TTC549 (cell line): ENCODE results near the gene BPTF.
A peak's percentile ranks its signal among the peaks of the same experiment; 100 is the strongest.
"Not testable (repeated sequence)": the region's sequence is repeated elsewhere in the genome, so short reads cannot be mapped to it uniquely, and the experiment has no call there.

ENCODE experiments used
- FAIRE-seq: peaks from 2 replicates; lab custom pipeline; 2012; peaks lifted over from hg19 to GRCh38; lab: Jason Lieb, UNC

Gene BPTF

GRCh38 chr17:67884741-67885140 lies 59.4 kb downstream of the BPTF start:
- FAIRE-seq: no peak

GRCh38 chr17:67891481-67892119 lies 66.3 kb downstream of the BPTF start:
- no peak for FAIRE-seq

GRCh38 chr17:67902511-67903231 lies 77.4 kb downstream of the BPTF start:
- FAIRE-seq: no peak

GRCh38 chr17:67905298-67905697 lies 80.0 kb downstream of the BPTF start:
- not testable (repeated sequence) for FAIRE-seq

GRCh38 chr17:67910117-67910803 lies 85.0 kb downstream of the BPTF start:
- not testable (repeated sequence) for FAIRE-seq

GRCh38 chr17:67911059-67911782 lies 85.9 kb downstream of the BPTF start:
- FAIRE-seq: no peak

- FAIRE-seq: no peak
Observed at GRCh38 chr17:67912088-67912487, 86.8 kb downstream of the BPTF start.

- no peak for FAIRE-seq
Observed at GRCh38 chr17:67912656-67913055, 87.4 kb downstream of the BPTF start.

- FAIRE-seq: no peak
Observed at GRCh38 chr17:67920212-67920611, 94.9 kb downstream of the BPTF start.

- FAIRE-seq: no peak
Observed at GRCh38 chr17:67922503-67922902, 97.2 kb downstream of the BPTF start.

GRCh38 chr17:67928842-67929241 lies 103.5 kb downstream of the BPTF start:
- FAIRE-seq: not testable (repeated sequence)

- no peak for FAIRE-seq
Observed at GRCh38 chr17:67931227-67931626, 105.9 kb downstream of the BPTF start.

- no peak for FAIRE-seq
Observed at GRCh38 chr17:67942810-67943209, 117.5 kb downstream of the BPTF start.

GRCh38 chr17:67944035-67944434 lies 118.7 kb downstream of the BPTF start:
- no peak for FAIRE-seq

- no peak for FAIRE-seq
Observed at GRCh38 chr17:67946513-67946912, 121.2 kb downstream of the BPTF start.

- FAIRE-seq: no peak
Observed at GRCh38 chr17:67947325-67947813, 122.1 kb downstream of the BPTF start.

GRCh38 chr17:67950945-67951344 lies 125.6 kb downstream of the BPTF start:
- FAIRE-seq: no peak

- no peak for FAIRE-seq
Observed at GRCh38 chr17:67959510-67959909, 134.2 kb downstream of the BPTF start.

GRCh38 chr17:67960276-67960675 lies 135.0 kb downstream of the BPTF start:
- FAIRE-seq: not testable (repeated sequence)

- not testable (repeated sequence) for FAIRE-seq
Observed at GRCh38 chr17:67962156-67962555, 136.9 kb downstream of the BPTF start.

- FAIRE-seq: peak; percentile 69
Observed at GRCh38 chr17:67963145-67963572, 137.9 kb downstream of the BPTF start.

GRCh38 chr17:67970783-67971182 lies 145.5 kb downstream of the BPTF start:
- FAIRE-seq: no peak
